ENCODE results near the gene CUZD1.

DNA sequence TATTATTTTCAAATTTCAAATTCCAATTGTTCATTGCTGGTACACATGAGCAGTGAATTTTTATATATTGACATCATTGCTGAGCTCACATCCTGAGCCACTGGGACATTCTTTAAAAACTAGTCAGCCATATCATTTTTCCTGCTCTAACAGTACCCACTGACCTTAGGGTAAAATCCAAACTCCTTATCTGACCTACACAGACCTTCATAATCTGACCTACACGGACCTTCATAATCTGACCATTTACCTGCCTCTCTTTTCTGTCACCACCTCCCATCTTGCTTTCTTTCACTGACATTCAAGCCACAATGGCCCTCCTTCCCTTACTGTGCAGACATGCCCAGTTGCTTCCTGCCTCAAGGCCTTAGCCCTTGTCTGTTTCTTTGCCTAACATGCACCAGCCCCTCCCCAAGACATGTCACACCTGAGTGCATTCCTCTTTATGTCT lies 16.1 kb upstream of the CUZD1 start:
- no peak for TF ChIP-seq EZH2 (IDR thresholded peaks at IDR 0.05; ENCODE audit: low read length, missing control alignments)
- TF ChIP-seq, protein P1, sequence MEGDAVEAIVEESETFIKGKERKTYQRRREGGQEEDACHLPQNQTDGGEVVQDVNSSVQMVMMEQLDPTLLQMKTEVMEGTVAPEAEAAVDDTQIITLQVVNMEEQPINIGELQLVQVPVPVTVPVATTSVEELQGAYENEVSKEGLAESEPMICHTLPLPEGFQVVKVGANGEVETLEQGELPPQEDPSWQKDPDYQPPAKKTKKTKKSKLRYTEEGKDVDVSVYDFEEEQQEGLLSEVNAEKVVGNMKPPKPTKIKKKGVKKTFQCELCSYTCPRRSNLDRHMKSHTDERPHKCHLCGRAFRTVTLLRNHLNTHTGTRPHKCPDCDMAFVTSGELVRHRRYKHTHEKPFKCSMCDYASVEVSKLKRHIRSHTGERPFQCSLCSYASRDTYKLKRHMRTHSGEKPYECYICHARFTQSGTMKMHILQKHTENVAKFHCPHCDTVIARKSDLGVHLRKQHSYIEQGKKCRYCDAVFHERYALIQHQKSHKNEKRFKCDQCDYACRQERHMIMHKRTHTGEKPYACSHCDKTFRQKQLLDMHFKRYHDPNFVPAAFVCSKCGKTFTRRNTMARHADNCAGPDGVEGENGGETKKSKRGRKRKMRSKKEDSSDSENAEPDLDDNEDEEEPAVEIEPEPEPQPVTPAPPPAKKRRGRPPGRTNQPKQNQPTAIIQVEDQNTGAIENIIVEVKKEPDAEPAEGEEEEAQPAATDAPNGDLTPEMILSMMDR (conservative IDR thresholded peaks at IDR 0.05 in 1 of 2, IDR thresholded peaks at IDR 0.05 in 1 of 2; ENCODE audit: low read depth in 1 of 2, low read length in 2 of 2), result no peak

All from fibroblast of lung (primary cell).